GM03348 (cell line): ENCODE measurements around the gene LSM8.
"Not testable (repeated sequence)": the region's sequence is repeated elsewhere in the genome, so short reads cannot be mapped to it uniquely, and the experiment has no call there.

ENCODE experiments used
- DNase-seq: peaks from one replicate; pipeline ENCODE4 v3.0.0; 2012; ENCODE audit warnings: low spot score

The LSM8 gene

GRCh38 chr7:118214051-118214832 lies 30.3 kb downstream of the LSM8 start:
- DNase-seq: peak; percentile 92

GRCh38 chr7:118214833-118215182 lies 30.8 kb downstream of the LSM8 start:
- DNase-seq: no peak

GRCh38 chr7:118217210-118217619 lies 33.3 kb downstream of the LSM8 start:
- DNase-seq: no peak

- DNase-seq: no peak
Observed at GRCh38 chr7:118218413-118219156, 34.6 kb downstream of the LSM8 start.

- DNase-seq: no peak
Observed at GRCh38 chr7:118219157-118219512, 35.2 kb downstream of the LSM8 start.

- no peak for DNase-seq
Observed at GRCh38 chr7:118220583-118220982, 36.6 kb downstream of the LSM8 start.

- no peak for DNase-seq
Observed at GRCh38 chr7:118222591-118222990, 38.6 kb downstream of the LSM8 start.

- DNase-seq: no peak
Observed at GRCh38 chr7:118224521-118224920, 40.6 kb downstream of the LSM8 start, which contains the start of gene ANKRD7. Gene ANKRD7, plus strand, starts transcription at chr7:118224704. Its CDS starts 127 bp downstream, at chr7:118224831.

- DNase-seq: no peak
Observed at GRCh38 chr7:118232837-118233236, 48.9 kb downstream of the LSM8 start.

GRCh38 chr7:118233799-118234198 lies 49.8 kb downstream of the LSM8 start:
- DNase-seq: no peak

GRCh38 chr7:118239014-118239413 lies 55.0 kb downstream of the LSM8 start:
- no peak for DNase-seq

- DNase-seq: not testable (repeated sequence)
Observed at GRCh38 chr7:118240320-118240719, 56.4 kb downstream of the LSM8 start.
